Fibroblast of mammary gland (primary cell): ENCODE data around the gene TEAD1.

Experiments
- DNase-seq: peaks from one replicate; pipeline ENCODE4 v3.0.0-alpha.2; 2010; ENCODE audit warnings: low read depth
- H3K4me3 ChIP-seq: 2 replicates; pipeline ENCODE4 v1.5.1; 2011; ENCODE audit warnings: low read depth, mild to moderate bottlenecking, low read length, moderate library complexity; ENCODE audit not compliant: control insufficient read depth
- TF ChIP-seq, protein P1 (sequence below): conservative IDR thresholded peaks from 2 replicates; pipeline ENCODE4 v1.5.1; 2011; ENCODE audit warnings: low read depth, low read length, inconsistent platforms; ENCODE audit not compliant: control insufficient read depth, insufficient read depth

TEAD1 gene

GRCh38 chr11:12769834-12770345 is 95.7 kb downstream of the TEAD1 start:
- H3K4me3 ChIP-seq = no peak overlapping the region
- TF ChIP-seq, protein P1, sequence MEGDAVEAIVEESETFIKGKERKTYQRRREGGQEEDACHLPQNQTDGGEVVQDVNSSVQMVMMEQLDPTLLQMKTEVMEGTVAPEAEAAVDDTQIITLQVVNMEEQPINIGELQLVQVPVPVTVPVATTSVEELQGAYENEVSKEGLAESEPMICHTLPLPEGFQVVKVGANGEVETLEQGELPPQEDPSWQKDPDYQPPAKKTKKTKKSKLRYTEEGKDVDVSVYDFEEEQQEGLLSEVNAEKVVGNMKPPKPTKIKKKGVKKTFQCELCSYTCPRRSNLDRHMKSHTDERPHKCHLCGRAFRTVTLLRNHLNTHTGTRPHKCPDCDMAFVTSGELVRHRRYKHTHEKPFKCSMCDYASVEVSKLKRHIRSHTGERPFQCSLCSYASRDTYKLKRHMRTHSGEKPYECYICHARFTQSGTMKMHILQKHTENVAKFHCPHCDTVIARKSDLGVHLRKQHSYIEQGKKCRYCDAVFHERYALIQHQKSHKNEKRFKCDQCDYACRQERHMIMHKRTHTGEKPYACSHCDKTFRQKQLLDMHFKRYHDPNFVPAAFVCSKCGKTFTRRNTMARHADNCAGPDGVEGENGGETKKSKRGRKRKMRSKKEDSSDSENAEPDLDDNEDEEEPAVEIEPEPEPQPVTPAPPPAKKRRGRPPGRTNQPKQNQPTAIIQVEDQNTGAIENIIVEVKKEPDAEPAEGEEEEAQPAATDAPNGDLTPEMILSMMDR = no peak

GRCh38 chr11:12770435-12770834 is 96.2 kb downstream of the TEAD1 start:
- no peak for DNase-seq
- TF ChIP-seq, protein P1 = no peak
- H3K4me3 ChIP-seq = no peak overlapping the region

More at GRCh38 chr11:12769834-12770345, 95.7 kb downstream of the TEAD1 start:
- DNase-seq = peak; percentile 85

DNA sequence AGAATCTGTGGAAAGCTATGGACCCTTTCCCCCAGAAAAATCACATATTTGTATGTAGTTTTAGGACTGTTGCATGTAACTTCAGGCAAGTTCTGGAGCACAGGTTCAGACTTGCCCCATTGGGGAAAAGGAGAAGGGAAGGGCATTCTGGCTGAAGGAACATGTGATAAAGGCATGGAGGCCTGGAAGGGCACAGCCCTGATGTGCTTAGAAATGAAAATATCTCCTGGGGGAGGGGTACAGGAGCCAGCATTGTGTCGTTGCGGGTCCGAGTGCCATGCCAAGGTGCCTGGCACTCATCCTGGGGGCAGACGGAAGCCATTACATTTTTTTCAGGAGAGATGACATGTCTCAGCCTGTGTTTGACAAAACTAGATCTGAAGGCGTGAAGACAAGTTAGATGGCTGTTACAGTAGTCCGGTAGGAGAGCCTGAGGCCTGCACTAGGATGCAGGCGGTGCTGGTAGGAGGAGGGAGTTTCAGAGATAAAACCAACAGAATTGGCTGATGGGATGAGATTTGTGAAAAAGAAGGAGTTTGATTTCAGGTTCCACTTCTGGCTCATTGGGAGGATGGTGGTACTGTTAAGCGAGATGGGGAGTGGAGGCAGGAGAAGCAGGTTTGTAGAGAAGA is 96.9 kb downstream of the TEAD1 start:
- TF ChIP-seq, protein P1 = no peak
- DNase-seq = no peak

GRCh38 chr11:12771875-12772274 is 97.7 kb downstream of the TEAD1 start:
- H3K4me3 ChIP-seq = no peak overlapping the region
- peak; percentile 56 for DNase-seq
- TF ChIP-seq, protein P1 = no peak

More for the DNA sequence above, 96.9 kb downstream of the TEAD1 start:
- no peak overlapping the region for H3K4me3 ChIP-seq

DNA sequence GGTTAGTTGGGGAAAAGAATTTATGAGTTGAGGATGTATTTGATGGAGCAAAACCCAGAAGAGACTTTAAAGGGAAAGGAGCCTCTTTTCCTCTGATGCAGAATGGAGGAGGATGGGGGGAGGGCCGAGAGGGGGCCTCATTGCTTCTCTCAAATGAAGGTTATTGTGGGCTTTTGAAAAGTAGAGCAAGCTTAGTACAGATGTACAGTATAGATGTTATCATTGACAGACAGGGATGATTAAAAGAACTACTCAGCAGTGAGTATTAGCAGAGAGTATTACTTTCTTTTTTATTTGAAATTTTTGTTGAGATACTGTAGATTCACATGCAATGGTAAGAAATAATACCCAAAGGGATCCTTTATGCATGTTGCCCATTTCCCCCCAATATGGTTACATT is 98.1 kb downstream of the TEAD1 start:
- TF ChIP-seq, protein P1 = no peak
- H3K4me3 ChIP-seq = no peak overlapping the region
- no peak for DNase-seq

- no peak overlapping the region for H3K4me3 ChIP-seq
Measured at GRCh38 chr11:12773591-12773990, 99.4 kb downstream of the TEAD1 start.

More at GRCh38 chr11:12773591-12773990, 99.4 kb downstream of the TEAD1 start:
- DNase-seq = no peak
- TF ChIP-seq, protein P1 = no peak
